Neural cell (in vitro differentiated cells): ENCODE results near the gene FOXA3. TPM values are rescaled to one million over a fixed set of nuclear protein-coding genes. Genes with fewer than 3 reads are reported as not detected.
A peak's percentile ranks its signal among the peaks of the same experiment; 100 is the strongest.

Experiments
- H2AFZ ChIP-seq: fragments of 200-600, 300-800 bp; sonication (generic), shearing (Covaris generic); 2 replicates; pipeline ENCODE4 v1.6.0; 2014; ENCODE audit warnings: low read depth, mild to moderate bottlenecking, antibody characterized with exemption, low read length, moderate library complexity
- H3F3A ChIP-seq: fragments of 200-600 bp; shearing (Covaris generic); 2 replicates; pipeline ENCODE4 v1.6.1; 2016; ENCODE audit warnings: mild to moderate bottlenecking, moderate library complexity, mixed read lengths, antibody characterized with exemption, low read length; ENCODE audit not compliant: insufficient read depth, poor library complexity, severe bottlenecking
- H3K27ac ChIP-seq: fragments of 200-600, 300-800 bp; sonication (generic), shearing (Covaris generic); 2 replicates; pipeline ENCODE4 v1.5.1; 2014; ENCODE audit warnings: mild to moderate bottlenecking, low read length, moderate library complexity
- H3K27me3 ChIP-seq: fragments of 300-800, 200-600 bp; sonication (generic), shearing (Covaris generic); 2 replicates; pipeline ENCODE4 v1.6.0; 2014; ENCODE audit warnings: mild to moderate bottlenecking, low read depth, low read length, moderate library complexity; ENCODE audit not compliant: insufficient read depth
- H3K36me3 ChIP-seq: fragments of 300-800, 200-600 bp; sonication (generic), shearing (Covaris generic); 2 replicates; pipeline ENCODE4 v1.5.1; 2014; ENCODE audit warnings: mild to moderate bottlenecking, antibody characterized with exemption, low read length, moderate library complexity; ENCODE audit not compliant: insufficient read depth
- H3K4me2 ChIP-seq: fragments of 300-800, 200-600 bp; sonication (generic), shearing (Covaris generic); 2 replicates; pipeline ENCODE4 v1.6.0; 2014; ENCODE audit warnings: mild to moderate bottlenecking, low read length
- H3K4me3 ChIP-seq: fragments of 300-800, 200-600 bp; sonication (generic), shearing (Covaris generic); 2 replicates; pipeline ENCODE4 v1.5.1; 2014; ENCODE audit warnings: mild to moderate bottlenecking, low read length, moderate library complexity
- H3K79me2 ChIP-seq: fragments of 200-600 bp; shearing (Covaris generic); replicated peaks from 2 replicates; pipeline ENCODE4 v1.6.0; 2014; ENCODE audit warnings: mild to moderate bottlenecking, low read length, moderate library complexity; ENCODE audit not compliant: insufficient read depth
- H3K9ac ChIP-seq: fragments of 300-800, 200-600 bp; sonication (generic), shearing (Covaris generic); 2 replicates; pipeline ENCODE4 v1.6.1; 2016; ENCODE audit warnings: mild to moderate bottlenecking, low read length, mixed read lengths
- H3K9me2 ChIP-seq: fragments of 200-600 bp; shearing (Covaris generic); 2 replicates; pipeline ENCODE4 v1.6.1; 2016; ENCODE audit warnings: mild to moderate bottlenecking, low read length, mixed read lengths; ENCODE audit not compliant: insufficient read depth
- H3K9me3 ChIP-seq: fragments of 200-600, 300-800 bp; sonication (generic), shearing (Covaris generic); 2 replicates; pipeline ENCODE4 v1.6.1; 2016; ENCODE audit warnings: mild to moderate bottlenecking, mixed run types, low read length, moderate library complexity, mixed read lengths
- H4K20me1 ChIP-seq: fragments of 200-600 bp; shearing (Covaris generic); 2 replicates; pipeline ENCODE4 v1.6.1; 2016; ENCODE audit warnings: mild to moderate bottlenecking, mixed run types; ENCODE audit not compliant: insufficient read depth
- CTCF ChIP-seq: fragments of 450-650 bp; IDR thresholded peaks from 2 replicates; pipeline ENCODE4 v1.5.1; 2014; ENCODE audit warnings: antibody characterized with exemption, mild to moderate bottlenecking, moderate library complexity; ENCODE audit not compliant: poor library complexity, severe bottlenecking
- EP300 ChIP-seq: fragments of 450-650 bp; conservative IDR thresholded peaks from 2 replicates; pipeline ENCODE4 v1.6.1; 2014; ENCODE audit warnings: antibody characterized with exemption, mild to moderate bottlenecking, moderate library complexity; ENCODE audit not compliant: poor library complexity, severe bottlenecking
- EZH2 ChIP-seq: fragments of 200-600, 300-800 bp; shearing (Covaris generic), sonication (generic); IDR thresholded peaks from 2 replicates; pipeline ENCODE4 v1.6.1; 2014; ENCODE audit warnings: antibody characterized with exemption, low read length, borderline replicate concordance, mild to moderate bottlenecking; ENCODE audit not compliant: insufficient read depth, poor library complexity, severe bottlenecking
- MXI1 ChIP-seq: fragments of 450-650 bp; conservative IDR thresholded peaks from 2 replicates; pipeline ENCODE4 v1.6.1; 2014; ENCODE audit warnings: antibody characterized with exemption, mild to moderate bottlenecking; ENCODE audit not compliant: poor library complexity, severe bottlenecking
- POLR2AphosphoS5 ChIP-seq: IDR thresholded peaks from 2 replicates; pipeline ENCODE4 v1.6.1; 2012
- RAD21 ChIP-seq: fragments of 450-650 bp; conservative IDR thresholded peaks from 2 replicates; pipeline ENCODE4 v1.6.1; 2014; ENCODE audit warnings: antibody characterized with exemption, mild to moderate bottlenecking, moderate library complexity
- REST ChIP-seq: IDR thresholded peaks from 2 replicates; pipeline ENCODE4 v1.6.1; 2012; ENCODE audit warnings: borderline replicate concordance
- SMC3 ChIP-seq: fragments of 450-650 bp; conservative IDR thresholded peaks from 2 replicates; pipeline ENCODE4 v1.6.1; 2014; ENCODE audit warnings: antibody characterized with exemption, mild to moderate bottlenecking, moderate library complexity; ENCODE audit not compliant: poor library complexity
- TAF1 ChIP-seq: IDR thresholded peaks from 2 replicates; pipeline ENCODE4 v1.6.1; 2012; ENCODE audit warnings: low read depth
- polyA plus RNA-seq: library from polyadenylated mRNA; depleted of rRNA; stranded (reverse); fragments of >200 nt; gene quantifications from 2 replicates; pipeline ENCODE4 v1.2.3, GENCODE V29; 2014

The FOXA3 gene
- polyA plus RNA-seq, 1 donor from 2014 or later: not detected

- Histone ChIP-seq H4K20me1 (peaks cover 10% of the 10 kb centered on the region), H3K79me2 (peaks cover 5% of the 10 kb centered on the region), H3K4me3 (peak overlapping the region; percentile 83)
Measured at GRCh38 chr19:45887200-45887710, 23.1 kb downstream of the FOXA3 start.

GRCh38 chr19:45889210-45889885 is 25.2 kb downstream of the FOXA3 start:
- H3K4me3 ChIP-seq: no peak overlapping the region
- TF ChIP-seq TAF1 (no peak), RAD21 (no peak), EZH2 (no peak), MXI1 (no peak), POLR2AphosphoS5 (no peak), EP300 (no peak), SMC3 (no peak), CTCF (no peak), REST (no peak)
- no peaks in the 10 kb centered on the region for H3K9me2 ChIP-seq
- H2AFZ ChIP-seq: no peak overlapping the region
- no peaks in the 10 kb centered on the region for H3K9me3 ChIP-seq
- H3K27ac ChIP-seq: no peak overlapping the region
- no peak overlapping the region for H3K4me2 ChIP-seq
- peaks cover 5% of the 10 kb centered on the region for H3K79me2 ChIP-seq
- no peaks in the 10 kb centered on the region for H3K27me3 ChIP-seq
- H3K36me3 ChIP-seq: no peaks in the 10 kb centered on the region
- no peaks in the 10 kb centered on the region for H3F3A ChIP-seq
- no peak overlapping the region for H3K9ac ChIP-seq
- no peaks in the 10 kb centered on the region for H4K20me1 ChIP-seq

More at GRCh38 chr19:45887200-45887710, 23.1 kb downstream of the FOXA3 start:
- Histone ChIP-seq H3K9me3 (no peaks in the 10 kb centered on the region), H3F3A (no peaks in the 10 kb centered on the region), H3K36me3 (no peaks in the 10 kb centered on the region), H3K9me2 (no peaks in the 10 kb centered on the region), H3K27me3 (no peaks in the 10 kb centered on the region), H3K27ac (peak overlapping the region; percentile 82), H3K9ac (peak overlapping the region; percentile 82), H3K4me2 (peak overlapping the region; percentile 82), H2AFZ (peak overlapping the region; percentile 76)
- TF ChIP-seq MXI1: no peak
- TF ChIP-seq EZH2: no peak
- TF ChIP-seq TAF1: peak; percentile 9
